ENCODE data around the gene F11. TPM values are rescaled to one million over a fixed set of nuclear protein-coding genes. Genes with fewer than 3 reads are reported as not detected.
"Not testable (repeated sequence)": the region's sequence is repeated elsewhere in the genome, so short reads cannot be mapped to it uniquely, and the experiment has no call there.

The F11 gene
- total and polyA plus RNA-seq, 10 donors = 0.20 to 2.2 TPM; not detected in 8

DNA sequence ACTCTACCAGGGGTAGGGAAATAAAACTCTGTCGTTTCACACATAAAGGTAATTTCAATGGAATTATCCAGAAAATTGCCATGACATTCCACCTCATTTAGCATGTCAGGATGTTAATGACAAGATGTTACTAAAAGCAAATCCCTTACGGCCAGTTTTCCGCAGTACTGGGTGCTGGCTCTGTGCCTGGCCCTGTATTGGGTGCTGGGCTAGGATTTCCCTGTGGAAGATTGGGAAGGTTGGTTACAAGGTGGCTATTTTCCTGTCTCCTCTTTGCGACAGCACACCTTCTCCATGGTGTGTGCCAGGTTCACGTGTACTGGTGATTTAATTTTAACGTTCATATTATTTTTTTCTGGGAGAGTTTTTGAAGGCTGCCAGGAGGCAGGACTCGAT is 25.5 kb upstream of the F11 start:
- H3K27ac ChIP-seq = no peak overlapping the region
- TF ChIP-seq POLR2A (IDR thresholded peaks at IDR 0.05) (no peak), POLR2AphosphoS5 (IDR thresholded peaks at IDR 0.05) (no peak)
- TF ChIP-seq, protein P1, sequence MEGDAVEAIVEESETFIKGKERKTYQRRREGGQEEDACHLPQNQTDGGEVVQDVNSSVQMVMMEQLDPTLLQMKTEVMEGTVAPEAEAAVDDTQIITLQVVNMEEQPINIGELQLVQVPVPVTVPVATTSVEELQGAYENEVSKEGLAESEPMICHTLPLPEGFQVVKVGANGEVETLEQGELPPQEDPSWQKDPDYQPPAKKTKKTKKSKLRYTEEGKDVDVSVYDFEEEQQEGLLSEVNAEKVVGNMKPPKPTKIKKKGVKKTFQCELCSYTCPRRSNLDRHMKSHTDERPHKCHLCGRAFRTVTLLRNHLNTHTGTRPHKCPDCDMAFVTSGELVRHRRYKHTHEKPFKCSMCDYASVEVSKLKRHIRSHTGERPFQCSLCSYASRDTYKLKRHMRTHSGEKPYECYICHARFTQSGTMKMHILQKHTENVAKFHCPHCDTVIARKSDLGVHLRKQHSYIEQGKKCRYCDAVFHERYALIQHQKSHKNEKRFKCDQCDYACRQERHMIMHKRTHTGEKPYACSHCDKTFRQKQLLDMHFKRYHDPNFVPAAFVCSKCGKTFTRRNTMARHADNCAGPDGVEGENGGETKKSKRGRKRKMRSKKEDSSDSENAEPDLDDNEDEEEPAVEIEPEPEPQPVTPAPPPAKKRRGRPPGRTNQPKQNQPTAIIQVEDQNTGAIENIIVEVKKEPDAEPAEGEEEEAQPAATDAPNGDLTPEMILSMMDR (IDR thresholded peaks at IDR 0.05 in 8 of 11, conservative IDR thresholded peaks at IDR 0.05 in 3 of 11) = no peak
- 87 to 95% (median 90%) methylated on average over 7 of the region's 7 CpGs for WGBS, 5 donors
- peaks cover 0 to 13% (median 8%) of the 10 kb centered on the region in 8 donors for H3K9me3 ChIP-seq
- H3K4me3 ChIP-seq = no peak overlapping the region
- DNase-seq = no peak
- no peaks in the 10 kb centered on the region for H3K4me1 ChIP-seq
- no peaks in the 10 kb centered on the region for H3K27me3 ChIP-seq (replicated peaks in 1 of 7)
- no peaks in the 10 kb centered on the region for H3K36me3 ChIP-seq
- intact Hi-C loops (cut with DNase I; ENCODE audit: low total_unique reads) = no loop called here

DNA sequence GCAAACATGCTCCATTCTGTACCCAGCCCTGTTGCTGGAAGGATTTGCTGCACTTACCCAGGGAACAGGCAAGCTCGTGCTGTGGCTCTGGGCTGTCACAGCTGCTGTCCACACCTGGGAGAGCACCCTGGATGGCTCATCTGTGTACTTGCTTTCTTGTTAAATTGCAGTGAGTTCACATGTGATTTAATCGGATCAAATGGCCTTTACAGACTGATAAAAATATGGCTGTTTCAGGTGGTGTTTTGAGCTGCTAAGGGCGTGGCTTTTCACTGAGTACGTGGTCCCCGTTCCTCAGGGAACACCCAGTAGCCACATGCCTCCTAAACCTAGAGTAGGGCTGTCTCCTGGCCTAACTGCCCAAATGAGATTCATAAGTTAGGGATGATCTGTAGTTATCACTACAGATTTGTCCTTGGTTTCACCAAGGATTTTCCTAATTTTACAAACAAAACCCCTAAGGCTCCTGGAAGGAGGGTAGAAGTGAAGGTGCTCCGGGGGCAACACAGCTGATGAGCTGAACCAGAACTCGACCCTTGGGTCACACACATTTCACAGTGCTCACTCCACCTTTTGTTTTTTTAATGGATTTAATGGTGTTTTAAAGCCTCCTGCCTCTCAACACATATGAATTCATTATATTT is 25.0 kb upstream of the F11 start:
- DNase-seq = no peak
- Histone ChIP-seq H3K9me3 (peaks cover 0 to 17% (median 8%) of the 10 kb centered on the region in 8 donors), H3K27me3 (replicated peaks in 1 of 7) (no peaks in the 10 kb centered on the region), H3K36me3 (no peaks in the 10 kb centered on the region), H3K27ac (no peak overlapping the region), H3K4me3 (no peak overlapping the region), H3K4me1 (no peaks in the 10 kb centered on the region)
- 75 to 85% (median 79%) methylated on average over 7 of the region's 7 CpGs for WGBS, 5 donors
- intact Hi-C loops (cut with DNase I; ENCODE audit: low total_unique reads) = no loop called here
- no peak for TF ChIP-seq POLR2AphosphoS5 (IDR thresholded peaks at IDR 0.05)
- TF ChIP-seq, protein P1 (IDR thresholded peaks at IDR 0.05 in 8 of 11, conservative IDR thresholded peaks at IDR 0.05 in 3 of 11) = no peak
- no peak for TF ChIP-seq POLR2A (IDR thresholded peaks at IDR 0.05)

- Histone ChIP-seq H3K27me3 (replicated peaks in 1 of 7) (no peaks in the 10 kb centered on the region), H3K36me3 (no peaks in the 10 kb centered on the region), H3K9me3 (peaks cover 0 to 19% (median 8%) of the 10 kb centered on the region in 8 donors), H3K4me3 (no peak overlapping the region), H3K27ac (no peak overlapping the region), H3K4me1 (no peaks in the 10 kb centered on the region)
- intact Hi-C loops (cut with DNase I; ENCODE audit: low total_unique reads) = no loop called here
- 86 to 96% (median 90%) methylated on average over 4 of the region's 4 CpGs for WGBS, 5 donors
- TF ChIP-seq POLR2A (IDR thresholded peaks at IDR 0.05) (no peak), POLR2AphosphoS5 (IDR thresholded peaks at IDR 0.05) (no peak)
- TF ChIP-seq, protein P1 (IDR thresholded peaks at IDR 0.05 in 8 of 11, conservative IDR thresholded peaks at IDR 0.05 in 3 of 11) = no peak
- no peak for DNase-seq
These were observed 24.4 kb upstream of the F11 start for GRCh38 chr4:186241616-186242015.

DNA sequence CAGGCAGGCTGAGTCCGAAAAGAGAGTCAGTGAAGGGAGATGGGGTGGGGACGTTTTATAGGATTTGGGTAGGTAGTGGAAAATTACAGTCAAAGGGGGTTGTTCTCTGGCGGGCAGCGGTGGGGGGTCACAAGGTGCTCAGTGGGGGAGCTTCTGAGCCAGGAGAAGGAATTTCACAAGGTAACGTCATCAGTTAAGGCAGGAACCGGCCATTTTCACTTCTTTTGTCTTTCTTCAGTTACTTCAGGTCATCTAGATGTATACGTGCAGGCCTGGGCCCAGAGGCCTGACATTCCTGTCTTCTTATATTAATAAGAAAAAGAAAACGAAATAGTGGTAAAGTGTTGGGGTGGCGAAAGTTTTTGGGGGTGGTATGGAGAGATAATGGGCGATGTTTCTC is 24.0 kb upstream of the F11 start:
- H3K27ac ChIP-seq; H3K4me1 ChIP-seq; DNase-seq; intact Hi-C loops (cut with DNase I; ENCODE audit: low total_unique reads); H3K4me3 ChIP-seq; H3K36me3 ChIP-seq; H3K27me3 ChIP-seq (replicated peaks in 1 of 7): not testable (repeated sequence)
- H3K9me3 ChIP-seq = peaks cover 0 to 19% (median 8%) of the 10 kb centered on the region in 8 donors
- WGBS, 5 donors = 75 to 94% (median 88%) methylated on average over 10 of the region's 10 CpGs
